Smooth muscle cell (in vitro differentiated cells): ENCODE results near the gene TRIP4. TPM values are rescaled to one million over a fixed set of nuclear protein-coding genes. Genes with fewer than 3 reads are reported as not detected.

ENCODE experiments used
- DNase-seq: peaks from one replicate; lab custom pipeline; 2025; ENCODE audit not compliant: unreplicated experiment; lab: John Stamatoyannopoulos, UW
- H2AFZ ChIP-seq: fragments of 200-600 bp; sonication (generic); 2 replicates; pipeline ENCODE4 v1.6.0; 2016; ENCODE audit warnings: antibody characterized with exemption, low read depth, mild to moderate bottlenecking
- H3F3A ChIP-seq: fragments of 200-600 bp; sonication (generic); 2 replicates; pipeline ENCODE4 v1.6.0; 2017; ENCODE audit warnings: antibody characterized with exemption, low read depth
- H3K27ac ChIP-seq: fragments of 200-600 bp; sonication (generic); 2 replicates; pipeline ENCODE4 v1.5.1; 2016; ENCODE audit warnings: low read depth, mild to moderate bottlenecking
- H3K27me3 ChIP-seq: fragments of 200-600 bp; sonication (generic); 2 replicates; pipeline ENCODE4 v1.6.1; 2016; ENCODE audit warnings: low read depth, mild to moderate bottlenecking
- H3K36me3 ChIP-seq: fragments of 200-600 bp; sonication (generic); 2 replicates; pipeline ENCODE4 v1.5.1; 2016; ENCODE audit warnings: low read depth
- H3K4me1 ChIP-seq: fragments of 200-600 bp; sonication (generic); 2 replicates; pipeline ENCODE4 v1.5.1; 2016; ENCODE audit warnings: low read depth
- H3K4me2 ChIP-seq: fragments of 200-600 bp; sonication (generic); 2 replicates; pipeline ENCODE4 v1.6.0; 2016; ENCODE audit warnings: mild to moderate bottlenecking
- H3K4me3 ChIP-seq: fragments of 200-600 bp; sonication (generic); 2 replicates; pipeline ENCODE4 v1.5.1; 2016; ENCODE audit warnings: mild to moderate bottlenecking
- H3K79me2 ChIP-seq: fragments of 200-600 bp; sonication (generic); 2 replicates; pipeline ENCODE4 v1.6.0; 2016; ENCODE audit warnings: low read depth, mild to moderate bottlenecking
- H3K9ac ChIP-seq: fragments of 200-600 bp; sonication (generic); 2 replicates; pipeline ENCODE4 v1.6.0; 2016; ENCODE audit warnings: low read depth
- H3K9me3 ChIP-seq: fragments of 200-600 bp; sonication (generic); replicated peaks from 2 replicates; pipeline ENCODE4 v1.5.1; 2016; ENCODE audit warnings: low read depth
- H4K20me1 ChIP-seq: fragments of 200-600 bp; sonication (generic); 2 replicates; pipeline ENCODE4 v1.6.0; 2016; ENCODE audit warnings: low read depth
- WGBS: methylation state at CpG from one replicate; pipeline ENCODE4 v1.1.7; 2016; ENCODE audit warnings: low lambda C conversion rate; 5-methylcytosine and 5-hydroxymethylcytosine counted together
- polyA plus RNA-seq: library from polyadenylated mRNA; unstranded; fragments of >200 nt; fragmentation: Nextera tagmentation; extraction: Ambion mirVana; gene quantifications from 2 replicates; pipeline ENCODE4 v1.2.1, GENCODE V29; 2016
- total RNA-seq: library from RNA; depleted of rRNA; stranded (reverse); fragments of >200 nt; gene quantifications from 2 replicates; pipeline ENCODE4 v1.2.3, GENCODE V29; 2014
- TF ChIP-seq, protein P1 (sequence below): fragments of 200-600 bp; sonication (generic); IDR thresholded peaks from 2 replicates; pipeline ENCODE4 v1.5.1; 2017; ENCODE audit warnings: borderline replicate concordance, mild to moderate bottlenecking, antibody characterized with exemption; ENCODE audit not compliant: insufficient read depth, poor library complexity, severe bottlenecking

The TRIP4 gene
- total and polyA plus RNA-seq, 2 experiments from 2014 or later: 15.0 to 22.4 TPM

DNA sequence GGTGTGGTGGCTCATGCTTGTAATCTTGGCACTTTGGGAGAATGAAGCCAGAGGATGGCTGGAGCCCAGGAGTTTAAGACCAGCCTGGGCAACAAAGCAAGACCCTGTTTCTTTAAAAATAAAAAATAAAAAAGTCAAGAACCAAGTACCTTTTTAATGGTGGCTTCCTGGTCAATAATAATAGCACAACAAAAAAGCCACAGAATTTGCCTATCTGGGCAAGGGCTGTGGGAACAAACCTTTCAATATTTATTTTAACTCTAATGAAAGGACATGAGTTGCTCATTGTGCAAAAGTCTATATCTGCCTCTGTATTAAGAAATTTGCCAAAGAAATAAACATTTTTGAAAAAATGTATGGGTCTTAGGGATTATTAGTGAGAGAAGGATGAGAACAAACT, 74.9 kb downstream of the TRIP4 start:
- Histone ChIP-seq H2AFZ (no peak overlapping the region), H4K20me1 (peaks cover 62% of the 10 kb centered on the region), H3K27me3 (no peaks in the 10 kb centered on the region), H3F3A (peaks cover 25% of the 10 kb centered on the region), H3K4me1 (peaks cover 45% of the 10 kb centered on the region), H3K9me3 (no peaks in the 10 kb centered on the region), H3K4me3 (peak overlapping the region; percentile 82), H3K36me3 (no peaks in the 10 kb centered on the region), H3K27ac (peak overlapping the region; percentile 73), H3K79me2 (peaks cover 56% of the 10 kb centered on the region), H3K9ac (no peak overlapping the region), H3K4me2 (peak overlapping the region; percentile 82)
- TF ChIP-seq, protein P1, sequence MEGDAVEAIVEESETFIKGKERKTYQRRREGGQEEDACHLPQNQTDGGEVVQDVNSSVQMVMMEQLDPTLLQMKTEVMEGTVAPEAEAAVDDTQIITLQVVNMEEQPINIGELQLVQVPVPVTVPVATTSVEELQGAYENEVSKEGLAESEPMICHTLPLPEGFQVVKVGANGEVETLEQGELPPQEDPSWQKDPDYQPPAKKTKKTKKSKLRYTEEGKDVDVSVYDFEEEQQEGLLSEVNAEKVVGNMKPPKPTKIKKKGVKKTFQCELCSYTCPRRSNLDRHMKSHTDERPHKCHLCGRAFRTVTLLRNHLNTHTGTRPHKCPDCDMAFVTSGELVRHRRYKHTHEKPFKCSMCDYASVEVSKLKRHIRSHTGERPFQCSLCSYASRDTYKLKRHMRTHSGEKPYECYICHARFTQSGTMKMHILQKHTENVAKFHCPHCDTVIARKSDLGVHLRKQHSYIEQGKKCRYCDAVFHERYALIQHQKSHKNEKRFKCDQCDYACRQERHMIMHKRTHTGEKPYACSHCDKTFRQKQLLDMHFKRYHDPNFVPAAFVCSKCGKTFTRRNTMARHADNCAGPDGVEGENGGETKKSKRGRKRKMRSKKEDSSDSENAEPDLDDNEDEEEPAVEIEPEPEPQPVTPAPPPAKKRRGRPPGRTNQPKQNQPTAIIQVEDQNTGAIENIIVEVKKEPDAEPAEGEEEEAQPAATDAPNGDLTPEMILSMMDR: no peak
- no peak for DNase-seq

GRCh38 chr15:64464276-64465005, 76.8 kb downstream of the TRIP4 start:
- DNase-seq: no peak
- Histone ChIP-seq H3K4me2 (peak overlapping the region; percentile 24), H3K4me1 (peaks cover 42% of the 10 kb centered on the region), H3K4me3 (no peak overlapping the region), H3K27me3 (no peaks in the 10 kb centered on the region), H2AFZ (no peak overlapping the region), H3K9ac (no peak overlapping the region), H3K27ac (no peak overlapping the region), H4K20me1 (peaks cover 82% of the 10 kb centered on the region), H3K9me3 (no peaks in the 10 kb centered on the region), H3F3A (peaks cover 18% of the 10 kb centered on the region), H3K36me3 (no peaks in the 10 kb centered on the region), H3K79me2 (peaks cover 76% of the 10 kb centered on the region)
- WGBS: 86% methylated on average over 3 of the region's 3 CpGs
- TF ChIP-seq, protein P1: no peak

- H3K27ac ChIP-seq: no peak overlapping the region
- no peak overlapping the region for H2AFZ ChIP-seq
- no peak overlapping the region for H3K4me2 ChIP-seq
- no peaks in the 10 kb centered on the region for H3K27me3 ChIP-seq
- peaks cover 11% of the 10 kb centered on the region for H3F3A ChIP-seq
- peaks cover 97% of the 10 kb centered on the region for H3K79me2 ChIP-seq
- no peak for DNase-seq
- TF ChIP-seq, protein P1: no peak
- WGBS: 75% methylated on average over 4 of the region's 4 CpGs
- no peaks in the 10 kb centered on the region for H3K9me3 ChIP-seq
- peaks cover 42% of the 10 kb centered on the region for H3K4me1 ChIP-seq
- no peak overlapping the region for H3K9ac ChIP-seq
- no peak overlapping the region for H3K4me3 ChIP-seq
- no peaks in the 10 kb centered on the region for H3K36me3 ChIP-seq
- peaks cover 99% of the 10 kb centered on the region for H4K20me1 ChIP-seq
These were observed 78.9 kb downstream of the TRIP4 start for GRCh38 chr15:64466408-64467141.
